B cell (primary cell): ENCODE results near the gene PRELID1. TPM values are rescaled to one million over a fixed set of nuclear protein-coding genes. Genes with fewer than 3 reads are reported as not detected.
A peak's percentile ranks its signal among the peaks of the same experiment; 100 is the strongest.

Source experiments
- ATAC-seq: fragments of 200-7000 bp; cut with Tn5 transposase; one replicate; pipeline ENCODE4 v1.10.0; 2021; ENCODE audit warnings: low read depth, mild to moderate bottlenecking, moderate number of reproducible peaks, moderate library complexity
- CTCF ChIA-PET: fragments of 350-600 bp; sonication (Branson Sonifier 250); formaldehyde crosslinking; loops from one replicate; lab custom pipeline; 2021; ENCODE audit warnings: antibody characterized with exemption, inconsistent platforms; lab: Charles Lee
- POLR2A ChIA-PET: fragments of 350-600 bp; sonication (Branson Sonifier 250); formaldehyde crosslinking; loops from one replicate; lab custom pipeline; 2021; ENCODE audit warnings: antibody characterized with exemption; lab: Charles Lee
- DNase-seq: peaks from one replicate; pipeline ENCODE4 v3.0.0; 2013
- H2AFZ ChIP-seq: 2 replicates; pipeline ENCODE4 v1.6.1; 2012; ENCODE audit warnings: mild to moderate bottlenecking, low read depth, low read length; ENCODE audit not compliant: insufficient read depth, poor library complexity, severe bottlenecking
- H3K27ac ChIP-seq, 2 donors: 1 replicate in 1 of 2; 2 replicates in 1 of 2; pipeline ENCODE4 v1.5.1; 2012 to 2013; ENCODE audit warnings: low read length in 2 of 2, mild to moderate bottlenecking in 2 of 2, moderate library complexity in 1 of 2
- H3K27me3 ChIP-seq, 4 experiments: fragments of 200-600 bp in 1 of 4; sonication (generic) in 1 of 4; replicated peaks in 1 of 4; 1 replicate in 2 of 4; 2 replicates in 2 of 4; pipeline versions ENCODE4 v1.6.1 to v1.7.0; 2013 to 2016; ENCODE audit warnings: low read length in 3 of 4, mild to moderate bottlenecking in 2 of 4, mixed read lengths in 1 of 4, moderate library complexity in 1 of 4; ENCODE audit not compliant: insufficient read depth in 4 of 4, control insufficient read depth in 3 of 4; ENCODE audit errors: control extremely low read depth in 1 of 4
- H3K36me3 ChIP-seq, 2 experiments: replicated peaks in 1 of 2; 1 replicate in 1 of 2; 2 replicates in 1 of 2; pipeline versions ENCODE4 v1.6.1 to v1.7.1; 2013; ENCODE audit warnings: low read length in 1 of 2; ENCODE audit not compliant: insufficient read depth in 2 of 2, control insufficient read depth in 1 of 2; ENCODE audit errors: control extremely low read depth in 1 of 2, extremely low read depth in 1 of 2
- H3K4me1 ChIP-seq, 2 donors: fragments of 200-600 bp in 1 of 2; sonication (generic) in 1 of 2; 1 replicate in 1 of 2; 2 replicates in 1 of 2; pipeline versions ENCODE4 v1.5.1 to v1.6.1; 2013 to 2017; ENCODE audit warnings: low read length in 2 of 2; ENCODE audit not compliant: control insufficient read depth in 2 of 2, insufficient read depth in 2 of 2
- H3K4me2 ChIP-seq: replicated peaks from 2 replicates; pipeline ENCODE3; 2012; ENCODE audit warnings: mild to moderate bottlenecking, low read depth, low read length; ENCODE audit not compliant: poor library complexity, severe bottlenecking
- H3K4me3 ChIP-seq, 5 experiments: fragments of 200-600 bp in 1 of 5; sonication (generic) in 1 of 5; 1 replicate in 3 of 5; 2 replicates in 2 of 5; pipeline versions ENCODE4 v1.5.1 to v1.7.0; 2011 to 2016; ENCODE audit warnings: low read length in 4 of 5, mild to moderate bottlenecking in 4 of 5, low read depth in 2 of 5, control low read depth in 1 of 5, moderate library complexity in 1 of 5; ENCODE audit not compliant: insufficient read depth in 1 of 5; ENCODE audit errors: control extremely low read depth in 1 of 5, extremely low read depth in 1 of 5
- H3K79me2 ChIP-seq: fragments of 200-600 bp; sonication (generic); one replicate; pipeline ENCODE4 v1.6.0; 2016; ENCODE audit warnings: low read length; ENCODE audit not compliant: control insufficient read depth, insufficient read depth
- H3K9ac ChIP-seq: fragments of 200-600 bp; sonication (generic); 2 replicates; pipeline ENCODE4 v1.6.1; 2017; ENCODE audit warnings: mild to moderate bottlenecking, low read length, moderate library complexity
- H3K9me3 ChIP-seq, 3 donors: one replicate each; pipeline versions ENCODE4 v1.6.1 to v1.7.1; 2013; ENCODE audit warnings: low read length in 2 of 3; ENCODE audit not compliant: control insufficient read depth in 2 of 3, insufficient read depth in 1 of 3; ENCODE audit errors: control extremely low read depth in 1 of 3
- H4K20me1 ChIP-seq: 2 replicates; pipeline ENCODE4 v1.6.0; 2012; ENCODE audit warnings: mild to moderate bottlenecking, low read length; ENCODE audit not compliant: insufficient read depth, control insufficient read depth, poor library complexity, severe bottlenecking
- H3K27ac Mint-ChIP-seq: one replicate; pipeline ENCODE4 v1.8.0; 2021; ENCODE audit warnings: mixed read lengths
- H3K27me3 Mint-ChIP-seq: one replicate; pipeline ENCODE4 v1.8.0; 2021; ENCODE audit warnings: mixed read lengths
- H3K4me1 Mint-ChIP-seq: one replicate; pipeline ENCODE4 v1.8.0; 2021; ENCODE audit warnings: mixed read lengths
- H3K4me3 Mint-ChIP-seq: one replicate; pipeline ENCODE4 v1.8.0; 2021; ENCODE audit warnings: mixed read lengths
- H3K9me3 Mint-ChIP-seq: one replicate; pipeline ENCODE4 v1.8.0; 2022; ENCODE audit warnings: mixed read lengths; ENCODE audit not compliant: insufficient read depth
- CTCF ChIP-seq: fragments of 200-600 bp; IDR thresholded peaks from one replicate; pipeline ENCODE4 v1.8.0; 2022; ENCODE audit warnings: antibody characterized with exemption, mild to moderate bottlenecking
- EZH2 ChIP-seq: IDR thresholded peaks from 2 replicates; pipeline ENCODE4 v1.6.1; 2012; ENCODE audit warnings: borderline replicate concordance, low read depth, mild to moderate bottlenecking, moderate library complexity, low read length; ENCODE audit not compliant: insufficient read depth, poor library complexity, severe bottlenecking
- WGBS: methylation state at CpG from one replicate; pipeline ENCODE4 v1.1.5; 2013; ENCODE audit warnings: missing lambda C conversion rate; ENCODE audit not compliant: insufficient coverage; 5-methylcytosine and 5-hydroxymethylcytosine counted together
- intact Hi-C: fragments of 100-400 bp; cut with micrococcal nuclease; formaldehyde crosslinking; loops from one replicate; pipeline ENCODE4 v1.10.0; 2022
- polyA plus RNA-seq: library from polyadenylated mRNA; depleted of rRNA; stranded (reverse); fragments of >200 nt; gene quantifications from 2 replicates; pipeline ENCODE4 v1.2.3, GENCODE V29; 2012
- total RNA-seq, 2 donors: library from RNA; stranded (reverse); fragments of 120-200 nt in 1 of 2; gene quantifications; 1 replicate in 1 of 2; 2 replicates in 1 of 2; pipeline versions ENCODE4 v1.2.3 to v1.2.4, GENCODE V29; 2013 to 2022

The PRELID1 gene
- total and polyA plus RNA-seq, 2 donors (not counting 1 experiment from before 2014, with no cell fraction given): 71.7 to 86.8 TPM

DNA sequence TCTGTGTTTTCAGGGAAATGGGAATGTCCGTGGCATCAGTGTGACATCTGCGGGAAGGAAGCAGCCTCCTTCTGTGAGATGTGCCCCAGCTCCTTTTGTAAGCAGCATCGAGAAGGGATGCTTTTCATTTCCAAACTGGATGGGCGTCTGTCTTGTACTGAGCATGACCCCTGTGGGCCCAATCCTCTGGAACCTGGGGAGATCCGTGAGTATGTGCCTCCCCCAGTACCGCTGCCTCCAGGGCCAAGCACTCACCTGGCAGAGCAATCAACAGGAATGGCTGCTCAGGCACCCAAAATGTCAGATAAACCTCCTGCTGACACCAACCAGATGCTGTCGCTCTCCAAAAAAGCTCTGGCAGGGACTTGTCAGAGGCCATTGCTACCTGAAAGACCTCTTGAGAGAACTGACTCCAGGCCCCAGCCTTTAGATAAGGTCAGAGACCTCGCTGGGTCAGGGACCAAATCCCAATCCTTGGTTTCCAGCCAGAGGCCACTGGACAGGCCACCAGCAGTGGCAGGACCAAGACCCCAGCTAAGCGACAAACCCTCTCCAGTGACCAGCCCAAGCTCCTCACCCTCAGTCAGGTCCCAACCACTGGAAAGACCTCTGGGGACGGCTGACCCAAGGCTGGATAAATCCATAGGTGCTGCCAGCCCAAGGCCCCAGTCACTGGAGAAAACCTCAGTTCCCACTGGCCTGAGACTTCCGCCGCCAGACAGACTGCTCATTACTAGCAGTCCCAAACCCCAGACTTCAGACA, 9.6 kb upstream of the PRELID1 start:
- 98% methylated on average over 12 of the region's 12 CpGs for WGBS
- no peak for ATAC-seq
- no peak overlapping the region for H3K27ac ChIP-seq
- Mint-ChIP-seq H3K27me3 (no peaks in the 10 kb centered on the region), H3K27ac (peak overlapping the region; percentile 71), H3K4me3 (no peak overlapping the region), H3K9me3 (no peaks in the 10 kb centered on the region), H3K4me1 (peaks cover 49% of the 10 kb centered on the region)
- peaks cover 32 to 52% of the 10 kb centered on the region in 2 donors for H3K4me1 ChIP-seq
- no peaks in the 10 kb centered on the region for H4K20me1 ChIP-seq
- no peak for DNase-seq
- no peak overlapping the region for H3K4me2 ChIP-seq
- H3K9me3 ChIP-seq: no peaks in the 10 kb centered on the region
- no peak overlapping the region for H3K4me3 ChIP-seq
- H3K27me3 ChIP-seq: no peaks in the 10 kb centered on the region
- H3K9ac ChIP-seq: no peak overlapping the region
- ChIA-PET CTCF (interaction anchor here (0.8 to 1.0 kb wide), 2 partner anchors 16 kb away, joined by 3 read pairs; no protein-coding TSS in a partner anchor), POLR2A (no interaction called here)
- H2AFZ ChIP-seq: no peak overlapping the region
- intact Hi-C loops: no loop called here
- H3K36me3 ChIP-seq: peaks cover 20 to 55% of the 10 kb centered on the region in 2 experiments
- H3K79me2 ChIP-seq: peaks cover 4% of the 10 kb centered on the region
- no peak for TF ChIP-seq CTCF
- TF ChIP-seq EZH2: no peak

GRCh38 chr5:177294632-177295031, 9.0 kb upstream of the PRELID1 start:
- no peak overlapping the region for H3K4me3 Mint-ChIP-seq
- H3K9me3 ChIP-seq: no peaks in the 10 kb centered on the region
- CTCF ChIA-PET: interaction anchor here (0.8 to 1.9 kb wide), 2 partner anchors 14 to 15 kb away, joined by 3 to 6 read pairs; no protein-coding TSS in a partner anchor

More at GRCh38 chr5:177294632-177295031, 9.0 kb upstream of the PRELID1 start:
- Histone ChIP-seq H3K27me3 (no peaks in the 10 kb centered on the region), H2AFZ (no peak overlapping the region), H3K4me3 (no peak overlapping the region), H3K4me2 (no peak overlapping the region), H3K79me2 (peaks cover 4% of the 10 kb centered on the region), H4K20me1 (no peaks in the 10 kb centered on the region), H3K9ac (no peak overlapping the region), H3K36me3 (peaks cover 20 to 49% of the 10 kb centered on the region in 2 experiments), H3K27ac (peak overlapping the region in 1 of 2 donors; percentile 54), H3K4me1 (peaks cover 38 to 58% of the 10 kb centered on the region in 2 donors)
- TF ChIP-seq CTCF (no peak), EZH2 (no peak)
- peak overlapping the region; percentile 71 for H3K27ac Mint-ChIP-seq
- 95% methylated on average over 3 of the region's 3 CpGs for WGBS
- intact Hi-C loops: no loop called here
- POLR2A ChIA-PET: interaction anchor here (1.0 kb wide), 1 partner anchor 8 kb away, joined by 3 read pairs; no protein-coding TSS in a partner anchor
- no peaks in the 10 kb centered on the region for H3K27me3 Mint-ChIP-seq
- ATAC-seq (no peak), DNase-seq (no peak)
- H3K9me3 Mint-ChIP-seq: no peaks in the 10 kb centered on the region
- H3K4me1 Mint-ChIP-seq: peaks cover 52% of the 10 kb centered on the region
